ENCODE results near the gene CENPP.
"Not testable (repeated sequence)": the region's sequence is repeated elsewhere in the genome, so short reads cannot be mapped to it uniquely, and the experiment has no call there.

Gene CENPP

DNA sequence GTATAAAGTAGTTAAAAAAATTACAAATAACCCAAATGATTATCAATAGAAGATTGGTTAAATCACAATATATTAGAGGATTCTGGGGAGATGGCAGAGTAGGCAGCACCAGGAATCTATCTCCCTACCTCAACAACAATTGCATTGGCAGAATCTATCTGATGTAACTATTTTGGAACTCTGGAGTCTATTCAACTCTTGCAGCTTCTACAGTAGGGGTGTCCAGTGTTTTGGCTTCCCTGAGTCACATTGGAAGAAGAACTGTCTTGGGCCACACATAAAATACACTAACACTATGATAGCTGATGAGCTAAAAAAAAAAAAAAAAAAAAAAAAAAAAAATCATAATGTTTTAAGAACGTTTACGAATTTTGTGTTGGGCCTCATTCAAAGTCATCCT, 239.2 kb downstream of the CENPP start:
- no peaks in the 10 kb centered on the region for H3K79me2 ChIP-seq
- H3K4me3 ChIP-seq (ENCODE audit: low read depth, low read length) = no peak overlapping the region
- H3K27me3 ChIP-seq (ENCODE audit: control insufficient read depth, insufficient read depth, low read length) = no peaks in the 10 kb centered on the region
- no peaks in the 10 kb centered on the region for H3K9me3 ChIP-seq (ENCODE audit: control insufficient read depth, low read length)
- H2AFZ ChIP-seq = no peak overlapping the region
- no peak overlapping the region for H3K9ac ChIP-seq
- H3K4me2 ChIP-seq (ENCODE audit: low read length) = no peak overlapping the region
- H3K4me1 ChIP-seq = no peaks in the 10 kb centered on the region
- no peak overlapping the region for H3K27ac ChIP-seq
- TF ChIP-seq, protein P1, sequence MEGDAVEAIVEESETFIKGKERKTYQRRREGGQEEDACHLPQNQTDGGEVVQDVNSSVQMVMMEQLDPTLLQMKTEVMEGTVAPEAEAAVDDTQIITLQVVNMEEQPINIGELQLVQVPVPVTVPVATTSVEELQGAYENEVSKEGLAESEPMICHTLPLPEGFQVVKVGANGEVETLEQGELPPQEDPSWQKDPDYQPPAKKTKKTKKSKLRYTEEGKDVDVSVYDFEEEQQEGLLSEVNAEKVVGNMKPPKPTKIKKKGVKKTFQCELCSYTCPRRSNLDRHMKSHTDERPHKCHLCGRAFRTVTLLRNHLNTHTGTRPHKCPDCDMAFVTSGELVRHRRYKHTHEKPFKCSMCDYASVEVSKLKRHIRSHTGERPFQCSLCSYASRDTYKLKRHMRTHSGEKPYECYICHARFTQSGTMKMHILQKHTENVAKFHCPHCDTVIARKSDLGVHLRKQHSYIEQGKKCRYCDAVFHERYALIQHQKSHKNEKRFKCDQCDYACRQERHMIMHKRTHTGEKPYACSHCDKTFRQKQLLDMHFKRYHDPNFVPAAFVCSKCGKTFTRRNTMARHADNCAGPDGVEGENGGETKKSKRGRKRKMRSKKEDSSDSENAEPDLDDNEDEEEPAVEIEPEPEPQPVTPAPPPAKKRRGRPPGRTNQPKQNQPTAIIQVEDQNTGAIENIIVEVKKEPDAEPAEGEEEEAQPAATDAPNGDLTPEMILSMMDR (IDR thresholded peaks at IDR 0.05) = no peak
- H3K36me3 ChIP-seq (ENCODE audit: control insufficient read depth, insufficient read depth, low read length) = no peaks in the 10 kb centered on the region

DNA sequence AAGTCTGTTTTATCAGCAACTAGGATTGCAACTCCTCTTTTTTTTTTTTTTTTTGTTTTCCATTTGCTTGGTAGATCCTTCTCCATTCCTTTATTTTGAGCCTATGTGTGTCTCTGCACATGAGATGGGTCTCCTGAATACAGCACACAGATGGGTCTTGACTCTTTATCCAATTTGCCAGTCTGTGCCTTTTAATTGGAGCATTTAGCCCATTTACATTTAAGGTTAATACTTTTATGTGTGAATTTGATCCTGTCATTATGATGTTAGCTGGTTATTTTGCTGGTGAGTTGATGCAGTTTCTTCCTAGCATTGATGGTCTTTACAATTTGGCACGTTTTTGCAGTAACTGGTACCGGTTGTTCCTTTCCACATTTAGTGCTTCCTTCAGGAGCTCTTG, 246.1 kb downstream of the CENPP start:
- H3K4me1 ChIP-seq; H3K9ac ChIP-seq; H3K27ac ChIP-seq; H3K4me2 ChIP-seq (ENCODE audit: low read length); H3K27me3 ChIP-seq (ENCODE audit: control insufficient read depth, insufficient read depth, low read length); H3K4me3 ChIP-seq (ENCODE audit: low read depth, low read length); H3K79me2 ChIP-seq; H3K9me3 ChIP-seq (ENCODE audit: control insufficient read depth, low read length); H3K36me3 ChIP-seq (ENCODE audit: control insufficient read depth, insufficient read depth, low read length); H2AFZ ChIP-seq: not testable (repeated sequence)

DNA sequence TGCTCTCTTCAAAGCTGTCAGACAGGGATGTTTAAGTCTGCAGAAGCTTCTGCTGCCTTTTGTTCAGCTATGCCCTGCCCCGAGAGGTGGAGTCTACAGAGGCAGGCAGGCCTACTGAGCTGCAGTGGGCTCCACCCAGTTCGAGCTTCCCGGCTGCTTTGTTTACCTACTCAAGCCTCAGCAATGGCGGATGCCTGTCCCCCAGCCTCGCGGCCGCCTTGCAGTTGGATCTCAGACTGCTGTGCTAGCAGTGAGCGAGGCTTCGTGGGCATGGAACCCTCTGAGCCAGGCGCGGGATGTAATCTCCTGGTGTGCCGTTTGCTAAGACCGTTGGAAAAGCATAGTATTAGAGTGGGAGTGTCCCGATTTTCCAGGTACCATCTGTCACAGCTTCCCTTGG, 247.9 kb downstream of the CENPP start:
- not testable (repeated sequence) for H2AFZ ChIP-seq; H3K4me2 ChIP-seq (ENCODE audit: low read length); H3K9me3 ChIP-seq (ENCODE audit: control insufficient read depth, low read length); H3K27me3 ChIP-seq (ENCODE audit: control insufficient read depth, insufficient read depth, low read length); H3K36me3 ChIP-seq (ENCODE audit: control insufficient read depth, insufficient read depth, low read length); H3K4me1 ChIP-seq; H3K27ac ChIP-seq; H3K4me3 ChIP-seq (ENCODE audit: low read depth, low read length); H3K9ac ChIP-seq; H3K79me2 ChIP-seq

DNA sequence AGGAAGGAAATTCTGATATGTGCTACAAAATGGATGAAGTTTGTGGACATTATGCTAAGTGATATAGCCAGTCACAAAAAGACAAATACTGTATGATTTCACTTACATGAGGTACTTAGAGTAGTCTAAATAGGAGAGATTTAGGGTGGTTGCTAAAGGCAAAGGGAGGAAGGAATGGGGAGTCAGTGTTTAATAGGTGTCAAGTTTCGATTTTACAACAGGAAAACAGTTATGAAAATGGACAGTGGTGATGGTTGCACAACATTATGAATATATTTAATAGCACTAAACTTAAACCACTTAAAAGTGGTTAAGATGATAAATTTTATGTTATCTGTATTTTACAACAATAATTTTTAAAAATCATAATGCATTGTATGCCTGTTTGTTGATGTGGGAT, 250.4 kb downstream of the CENPP start:
- no peak overlapping the region for H3K4me3 ChIP-seq (ENCODE audit: low read depth, low read length)
- no peaks in the 10 kb centered on the region for H3K27me3 ChIP-seq (ENCODE audit: control insufficient read depth, insufficient read depth, low read length)
- H3K36me3 ChIP-seq (ENCODE audit: control insufficient read depth, insufficient read depth, low read length) = no peaks in the 10 kb centered on the region
- no peaks in the 10 kb centered on the region for H3K4me1 ChIP-seq
- no peak overlapping the region for H3K9ac ChIP-seq
- H2AFZ ChIP-seq = no peak overlapping the region
- TF ChIP-seq, protein P1 (IDR thresholded peaks at IDR 0.05) = no peak
- no peak overlapping the region for H3K27ac ChIP-seq
- H3K4me2 ChIP-seq (ENCODE audit: low read length) = no peak overlapping the region
- no peaks in the 10 kb centered on the region for H3K9me3 ChIP-seq (ENCODE audit: control insufficient read depth, low read length)
- H3K79me2 ChIP-seq = no peaks in the 10 kb centered on the region

DNA sequence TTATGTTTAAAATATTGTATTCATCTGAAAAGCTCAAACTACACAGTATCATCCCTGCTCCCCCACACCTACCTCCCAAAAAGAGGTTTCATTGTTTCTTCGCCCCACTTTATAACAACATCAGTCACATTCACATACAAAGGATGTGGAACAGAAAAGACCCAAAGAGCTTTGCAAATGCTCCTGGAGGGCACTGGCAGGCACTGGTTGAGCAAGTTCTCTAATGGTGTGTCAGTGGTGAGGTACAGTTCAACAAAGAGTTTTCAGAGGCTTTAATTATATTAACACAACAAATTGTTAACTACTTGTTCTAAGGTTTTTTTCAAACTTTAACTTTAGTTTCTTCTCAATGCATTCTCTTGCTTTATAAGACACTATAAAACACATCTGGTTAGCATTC, 264.2 kb downstream of the CENPP start:
- H2AFZ ChIP-seq = peak overlapping the region; percentile 58
- no peak overlapping the region for H3K4me3 ChIP-seq (ENCODE audit: low read depth, low read length)
- peak overlapping the region; percentile 60 for H3K27ac ChIP-seq
- H3K4me1 ChIP-seq = peaks cover 9% of the 10 kb centered on the region
- TF ChIP-seq, protein P1 (IDR thresholded peaks at IDR 0.05) = no peak
- H3K36me3 ChIP-seq (ENCODE audit: control insufficient read depth, insufficient read depth, low read length) = no peaks in the 10 kb centered on the region
- no peak overlapping the region for H3K9ac ChIP-seq
- no peak overlapping the region for H3K4me2 ChIP-seq (ENCODE audit: low read length)
- no peaks in the 10 kb centered on the region for H3K79me2 ChIP-seq
- no peaks in the 10 kb centered on the region for H3K27me3 ChIP-seq (ENCODE audit: control insufficient read depth, insufficient read depth, low read length)
- H3K9me3 ChIP-seq (ENCODE audit: control insufficient read depth, low read length) = no peaks in the 10 kb centered on the region

DNA sequence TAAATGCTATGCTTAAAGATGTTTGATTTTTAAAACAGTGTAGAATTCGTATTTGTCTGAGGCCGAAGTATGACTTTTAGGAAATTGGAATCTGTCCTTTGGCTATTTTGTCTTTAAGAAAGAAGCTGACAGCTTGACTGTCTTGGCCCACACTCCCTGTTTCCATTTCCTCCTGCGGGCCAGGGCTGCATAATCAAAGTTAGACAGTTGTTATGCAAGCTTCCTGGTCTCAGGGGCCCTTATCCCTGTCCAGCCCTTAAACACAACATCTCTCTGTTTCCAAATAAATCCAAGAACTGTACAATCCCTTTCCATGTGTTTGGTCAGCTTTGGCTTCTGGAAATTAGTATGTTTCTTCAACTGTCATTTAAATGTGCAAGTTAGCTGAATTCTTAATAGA, 264.6 kb downstream of the CENPP start:
- Histone ChIP-seq H3K4me3 (ENCODE audit: low read depth, low read length) (no peak overlapping the region), H3K4me2 (ENCODE audit: low read length) (no peak overlapping the region), H3K9me3 (ENCODE audit: control insufficient read depth, low read length) (no peaks in the 10 kb centered on the region), H3K4me1 (peaks cover 9% of the 10 kb centered on the region), H2AFZ (peak overlapping the region; percentile 58), H3K36me3 (ENCODE audit: control insufficient read depth, insufficient read depth, low read length) (no peaks in the 10 kb centered on the region), H3K27me3 (ENCODE audit: control insufficient read depth, insufficient read depth, low read length) (no peaks in the 10 kb centered on the region), H3K79me2 (no peaks in the 10 kb centered on the region), H3K27ac (peak overlapping the region; percentile 60), H3K9ac (no peak overlapping the region)
- TF ChIP-seq, protein P1 (IDR thresholded peaks at IDR 0.05) = no peak
